Bronchial epithelial cell (primary cell): ENCODE measurements around the gene MC1R. TPM values are rescaled to one million over a fixed set of nuclear protein-coding genes. Genes with fewer than 3 reads are reported as not detected.
"Not testable (repeated sequence)": the region's sequence is repeated elsewhere in the genome, so short reads cannot be mapped to it uniquely, and the experiment has no call there.

Experiments used
- DNase-seq: peaks from one replicate; pipeline ENCODE4 v3.0.0-alpha.2; 2010; ENCODE audit warnings: low read depth
- FAIRE-seq: peaks from 2 replicates; lab custom pipeline; 2011; peaks lifted over from hg19 to GRCh38; lab: Jason Lieb, UNC
- H3K27me3 ChIP-seq: 2 replicates; pipeline ENCODE4 v1.5.1; 2011; ENCODE audit warnings: low read length; ENCODE audit not compliant: control insufficient read depth, insufficient read depth
- H3K36me3 ChIP-seq: 2 replicates; pipeline ENCODE4 v1.5.1; 2011; ENCODE audit warnings: low read length; ENCODE audit not compliant: control insufficient read depth, insufficient read depth
- H3K4me3 ChIP-seq: 2 replicates; pipeline ENCODE4 v1.5.1; 2011; ENCODE audit warnings: mild to moderate bottlenecking, low read depth, low read length, control low read depth
- CTCF ChIP-seq: IDR thresholded peaks from 2 replicates; pipeline ENCODE4 v1.5.1; 2011; ENCODE audit warnings: mild to moderate bottlenecking, moderate library complexity, low read length, control low read depth, inconsistent platforms; ENCODE audit not compliant: insufficient read depth, severe bottlenecking
- total RNA-seq: library from RNA; depleted of rRNA; stranded (reverse); fragments of >200 nt; gene quantifications from 2 replicates; pipeline ENCODE4 v1.2.1, GENCODE V29; 2014

The MC1R gene
- total RNA-seq, 1 donor from 2014 or later: 1.6 TPM

- Histone ChIP-seq H3K27me3 (no peaks in the 10 kb centered on the region), H3K4me3 (no peak overlapping the region), H3K36me3 (peaks cover 24% of the 10 kb centered on the region)
- no peak for FAIRE-seq
- no peak for TF ChIP-seq CTCF
- DNase-seq: no peak
Observed at GRCh38 chr16:89911375-89911774, 7.3 kb upstream of the MC1R start.

- Histone ChIP-seq H3K4me3 (no peak overlapping the region), H3K36me3 (peaks cover 18% of the 10 kb centered on the region), H3K27me3 (no peaks in the 10 kb centered on the region)
- FAIRE-seq: no peak
- DNase-seq: no peak
- no peak for TF ChIP-seq CTCF
Observed at GRCh38 chr16:89912143-89912542, 6.5 kb upstream of the MC1R start.

- no peak for TF ChIP-seq CTCF
- Histone ChIP-seq H3K4me3 (no peak overlapping the region), H3K27me3 (no peaks in the 10 kb centered on the region), H3K36me3 (peaks cover 18% of the 10 kb centered on the region)
- FAIRE-seq (no peak), DNase-seq (no peak)
Observed at GRCh38 chr16:89912627-89913026, 6.0 kb upstream of the MC1R start.

DNA sequence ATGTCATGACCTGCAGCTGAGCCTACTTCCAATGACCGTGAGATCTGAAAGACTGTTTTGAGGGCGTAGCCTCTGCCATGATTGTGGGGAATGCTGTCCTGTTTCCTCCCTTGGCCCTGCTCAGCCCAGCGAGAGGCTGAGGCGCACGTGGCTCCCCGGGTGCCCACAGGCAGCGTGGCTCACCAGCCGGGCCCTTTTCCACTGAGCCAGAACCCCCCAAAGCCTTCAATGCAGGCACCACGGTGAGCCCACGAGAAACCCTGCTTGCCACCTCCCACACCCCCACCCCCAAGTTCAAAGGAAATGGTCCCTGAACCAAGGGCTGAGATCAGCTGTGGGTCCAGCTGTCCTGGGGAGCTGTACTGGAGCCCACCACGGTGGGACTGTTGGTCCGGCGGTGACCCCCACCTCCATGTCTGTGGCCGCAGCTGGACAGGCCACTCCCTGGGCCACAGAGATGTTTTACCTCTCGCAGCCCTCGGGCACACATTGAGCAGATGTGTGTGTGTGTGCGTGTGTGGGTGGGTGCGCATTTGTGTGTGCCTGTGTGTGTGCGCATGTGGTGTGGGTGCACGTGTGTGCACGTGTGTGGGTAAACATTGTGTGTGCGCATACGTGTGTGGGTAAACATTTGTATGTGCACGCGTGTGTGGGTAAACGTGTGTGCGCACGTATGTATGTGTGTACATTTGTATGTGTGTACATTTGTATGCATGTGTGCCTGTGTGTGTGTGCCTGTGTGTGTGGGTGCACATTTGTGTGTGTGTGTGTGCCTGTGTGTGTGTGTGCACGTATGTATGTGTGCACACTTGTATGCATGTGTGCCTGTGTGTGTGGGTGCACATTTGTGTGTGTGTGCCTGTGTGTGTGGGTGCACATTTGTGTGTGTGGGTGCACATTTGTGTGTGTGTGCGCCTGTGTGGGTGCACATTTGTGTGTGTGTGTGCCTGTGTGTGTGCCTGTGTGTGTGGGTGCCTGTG is 5.0 kb upstream of the MC1R start:
- Histone ChIP-seq H3K36me3 (peaks cover 14% of the 10 kb centered on the region), H3K27me3 (no peaks in the 10 kb centered on the region), H3K4me3 (no peak overlapping the region)
- DNase-seq (no peak), FAIRE-seq (peak; percentile 95)
- TF ChIP-seq CTCF: no peak

- H3K36me3 ChIP-seq: peaks cover 12% of the 10 kb centered on the region
- not testable (repeated sequence) for FAIRE-seq, H3K4me3 ChIP-seq, H3K27me3 ChIP-seq, DNase-seq
Observed at GRCh38 chr16:89914642-89915285, 3.9 kb upstream of the MC1R start.
